Activated CD4-positive, alpha-beta T cell treated with anti-CD3 and anti-CD28 coated beads for 1 hour (primary cell): ENCODE data around the gene BRINP1.

Experiments
- DNase-seq: peaks from one replicate; pipeline ENCODE4 v3.0.0-alpha.2; 2020

The BRINP1 gene

DNA sequence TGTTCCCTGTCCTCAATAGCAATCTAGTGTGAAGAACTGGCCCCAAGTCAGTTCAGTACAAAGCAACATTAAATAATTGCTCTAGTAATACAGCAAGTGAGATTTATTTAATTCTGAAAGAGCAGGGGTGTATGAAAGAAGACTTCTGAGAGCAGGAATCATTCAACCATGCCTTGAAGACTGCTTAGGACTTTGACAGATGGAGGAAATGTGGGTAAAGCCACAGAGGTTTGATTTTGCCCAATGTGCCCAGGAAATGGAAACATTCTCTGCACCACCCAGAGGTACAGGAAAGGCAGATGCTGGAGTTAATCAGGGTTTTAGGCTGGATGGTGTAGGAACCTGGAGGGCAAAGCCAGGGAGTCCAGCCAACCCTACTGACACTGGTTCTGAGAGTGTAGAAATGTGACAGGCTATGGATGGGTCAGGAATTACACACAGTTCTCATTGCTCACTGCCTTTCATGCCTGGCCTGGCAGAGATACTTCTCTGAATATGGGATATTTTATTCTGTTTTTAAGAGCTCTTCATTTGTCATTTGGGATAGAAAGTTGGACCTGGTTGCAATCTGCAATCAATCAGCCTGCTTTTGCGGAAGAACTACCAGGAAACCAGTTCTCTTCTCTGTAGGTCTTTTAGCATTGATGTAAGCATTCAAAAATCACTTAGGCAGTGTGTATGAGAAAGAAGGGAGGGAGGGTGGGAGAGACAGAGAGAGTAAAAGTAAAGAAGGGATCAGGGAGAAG lies 88.3 kb downstream of the BRINP1 start:
- DNase-seq: no peak

DNA sequence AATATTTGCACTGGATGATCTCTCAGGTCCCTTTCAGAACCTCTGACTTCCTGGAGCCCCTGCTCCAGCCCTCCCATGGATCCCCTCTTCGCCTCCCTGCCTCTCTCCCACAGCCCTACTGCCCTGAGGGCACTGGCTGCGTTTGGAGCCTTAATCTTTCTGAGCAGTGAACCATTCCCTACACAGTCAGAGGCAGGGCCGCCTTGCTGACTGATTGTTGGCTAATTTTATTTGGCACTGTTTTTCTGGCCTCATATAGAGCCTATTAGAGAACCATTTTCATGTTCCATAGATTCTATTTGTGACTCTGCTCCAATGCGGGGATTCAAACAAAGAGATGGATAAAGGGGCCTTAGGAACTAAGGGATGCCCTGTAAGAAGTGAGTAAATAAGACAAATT lies 91.1 kb downstream of the BRINP1 start:
- DNase-seq: no peak

DNA sequence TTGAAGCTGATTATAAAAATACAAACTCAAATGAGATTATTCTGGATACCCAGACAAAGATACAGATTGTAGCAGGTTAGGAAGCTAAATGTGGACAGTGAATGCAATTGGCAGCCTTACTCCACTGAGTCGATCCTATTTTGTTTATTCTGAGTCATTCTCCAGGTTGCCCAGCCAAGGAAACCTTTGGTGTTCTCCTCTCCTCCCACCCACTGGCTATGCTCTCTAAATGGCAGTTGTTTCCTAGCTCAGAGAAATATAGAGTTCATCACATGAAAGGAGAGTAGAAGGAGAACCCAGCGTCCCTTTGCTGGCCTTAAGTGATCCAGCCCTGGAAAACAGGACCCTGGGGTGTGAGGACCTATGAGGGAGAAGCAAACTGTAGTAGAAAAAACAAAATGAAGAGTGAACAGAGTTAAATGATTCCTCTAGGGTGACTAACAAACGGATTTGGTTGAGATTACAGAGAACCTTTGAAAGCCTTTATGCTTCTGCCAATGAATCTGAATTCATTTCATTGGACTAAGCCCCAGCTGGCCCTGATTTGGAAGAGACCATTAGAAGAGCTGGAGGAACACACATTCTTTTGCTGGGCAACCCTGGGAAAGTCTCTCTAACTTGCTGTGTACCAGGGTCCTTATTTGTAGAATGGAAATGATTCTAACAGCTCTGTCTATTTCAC lies 95.1 kb downstream of the BRINP1 start:
- DNase-seq: no peak

DNA sequence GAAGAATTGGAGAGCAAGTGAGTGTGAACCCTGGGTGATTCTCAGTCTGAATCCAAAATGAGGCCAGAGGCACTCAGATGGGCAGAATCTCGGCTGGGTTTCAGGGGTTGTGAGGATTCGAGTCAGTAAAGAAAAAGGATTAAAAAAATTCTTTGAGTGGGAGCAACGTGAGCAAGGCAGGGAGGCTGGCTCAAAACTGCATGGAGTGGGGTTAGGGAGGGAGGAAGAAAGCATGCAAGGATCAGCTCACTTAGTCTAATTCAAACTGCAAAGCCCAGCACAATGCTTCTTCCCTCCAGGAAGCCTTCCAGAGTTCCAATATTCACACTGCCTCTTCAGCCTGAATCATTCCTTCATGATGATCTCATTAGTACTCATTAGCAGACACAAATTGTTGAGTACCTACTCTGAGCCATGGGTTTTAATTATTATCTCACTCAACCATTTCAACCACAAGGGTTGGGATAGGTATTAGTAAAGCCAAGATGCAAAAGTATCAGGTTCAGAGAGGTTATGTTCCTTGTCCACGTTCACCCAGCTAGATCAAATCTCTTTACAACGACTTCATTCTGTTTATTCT lies 95.8 kb downstream of the BRINP1 start:
- DNase-seq: no peak

DNA sequence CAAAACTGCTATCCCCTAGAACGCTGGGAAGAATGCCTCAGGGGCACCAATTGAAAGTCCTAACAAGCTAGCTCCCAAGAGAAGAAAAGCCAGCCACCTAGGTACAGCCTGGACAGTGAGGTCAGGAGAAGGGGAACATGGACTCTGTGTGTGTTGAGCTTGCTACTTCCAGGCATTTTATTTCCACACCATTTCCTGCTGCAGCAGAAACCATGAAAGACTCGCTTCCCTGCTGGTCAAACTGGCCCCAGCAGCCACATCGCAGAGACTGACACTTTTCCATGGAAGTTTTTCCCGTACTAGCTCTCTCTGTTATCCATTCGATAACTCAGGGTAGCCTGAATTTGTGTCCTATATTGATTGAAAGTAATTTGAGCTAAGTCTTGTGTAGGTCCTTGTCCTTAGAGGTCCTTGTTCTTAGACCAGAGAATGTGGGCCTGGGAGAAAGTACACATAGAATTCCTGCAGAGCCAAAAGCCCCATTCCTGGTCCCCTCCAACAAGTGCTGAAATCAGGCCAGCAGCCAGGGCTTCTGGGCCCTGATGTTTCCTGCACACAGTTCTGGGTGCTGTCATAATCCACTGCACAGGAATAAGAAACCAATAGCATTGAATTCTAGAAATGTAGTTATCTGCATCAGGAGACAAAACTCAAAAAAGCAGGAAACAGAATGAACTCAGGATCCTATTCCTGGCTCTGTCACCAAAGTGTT lies 96.6 kb downstream of the BRINP1 start:
- no peak for DNase-seq

DNA sequence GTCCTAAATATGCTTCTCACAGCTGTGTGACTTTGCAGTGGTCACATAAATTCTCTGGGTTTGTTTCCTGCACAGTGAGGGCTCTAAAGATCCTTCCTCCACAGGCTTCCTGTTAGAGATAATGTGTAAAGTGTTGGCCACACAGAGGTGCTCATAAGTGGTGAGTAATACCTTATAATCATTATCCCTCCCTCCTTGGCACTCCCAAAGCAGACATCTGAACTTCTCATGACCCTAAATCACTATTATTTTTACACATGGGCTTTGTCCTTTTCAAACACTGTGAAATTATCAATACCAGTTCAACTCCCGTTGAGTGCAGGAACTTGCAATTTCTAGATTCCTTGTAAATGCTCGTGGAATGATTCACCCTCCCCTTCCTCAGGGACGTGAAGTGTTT lies 100.2 kb downstream of the BRINP1 start:
- no peak for DNase-seq

DNA sequence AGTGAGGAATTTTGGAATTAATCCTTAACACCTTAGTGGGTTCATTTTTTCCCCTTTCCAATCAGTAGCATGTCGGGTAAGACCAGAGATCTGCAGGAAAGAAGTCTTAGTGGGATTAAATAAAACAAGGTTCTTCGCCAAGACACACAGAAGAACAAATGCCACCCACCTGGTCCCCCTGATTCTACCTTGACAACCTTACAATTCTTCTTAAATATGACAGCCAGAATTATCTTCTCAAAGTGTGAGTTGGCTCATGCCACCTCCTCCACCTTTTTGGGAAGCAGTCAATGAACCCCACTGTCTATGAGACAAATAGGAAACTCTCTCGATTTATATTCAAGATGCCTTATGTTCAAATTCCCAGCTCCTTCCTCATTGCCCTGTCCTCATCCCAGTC lies 105.1 kb downstream of the BRINP1 start:
- DNase-seq: no peak

DNA sequence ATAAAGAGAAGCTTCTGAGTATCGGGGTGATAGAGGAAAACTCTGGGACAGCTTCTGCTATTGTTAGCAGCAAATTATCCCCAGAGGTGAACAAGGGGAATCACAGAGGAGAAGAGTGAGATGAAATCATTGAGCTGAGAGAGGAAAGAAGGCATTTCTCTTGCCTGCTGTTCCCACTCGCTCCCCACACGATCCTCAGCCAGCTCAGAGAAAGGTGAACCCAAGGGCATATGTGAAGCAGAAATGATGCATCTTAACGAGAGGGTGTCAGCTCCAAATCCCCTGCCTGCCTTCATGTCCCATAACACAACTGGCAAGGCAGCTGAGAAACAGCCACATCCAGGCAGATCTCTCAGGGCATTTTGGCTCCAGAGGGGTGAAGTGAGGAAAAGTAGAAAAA lies 111.6 kb downstream of the BRINP1 start:
- no peak for DNase-seq

DNA sequence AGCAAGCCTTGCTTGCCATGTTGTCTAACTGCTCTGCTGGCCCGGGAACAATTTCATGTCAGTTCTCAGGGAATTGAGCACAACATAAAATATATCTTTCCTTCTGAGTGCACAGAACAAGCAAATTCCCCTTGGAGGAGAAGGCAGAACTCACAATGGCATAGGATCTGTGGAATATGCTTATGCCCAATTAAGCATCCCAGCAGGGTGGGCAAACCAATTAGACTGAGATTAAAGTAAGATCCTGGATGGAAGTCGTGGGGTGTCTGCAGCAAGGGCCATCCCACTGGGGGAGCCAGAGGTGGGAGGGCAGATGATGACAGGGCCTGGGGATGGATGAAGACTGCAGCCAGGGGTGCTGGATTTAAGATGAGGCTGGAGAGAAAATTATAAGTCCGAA lies 114.1 kb downstream of the BRINP1 start:
- no peak for DNase-seq

DNA sequence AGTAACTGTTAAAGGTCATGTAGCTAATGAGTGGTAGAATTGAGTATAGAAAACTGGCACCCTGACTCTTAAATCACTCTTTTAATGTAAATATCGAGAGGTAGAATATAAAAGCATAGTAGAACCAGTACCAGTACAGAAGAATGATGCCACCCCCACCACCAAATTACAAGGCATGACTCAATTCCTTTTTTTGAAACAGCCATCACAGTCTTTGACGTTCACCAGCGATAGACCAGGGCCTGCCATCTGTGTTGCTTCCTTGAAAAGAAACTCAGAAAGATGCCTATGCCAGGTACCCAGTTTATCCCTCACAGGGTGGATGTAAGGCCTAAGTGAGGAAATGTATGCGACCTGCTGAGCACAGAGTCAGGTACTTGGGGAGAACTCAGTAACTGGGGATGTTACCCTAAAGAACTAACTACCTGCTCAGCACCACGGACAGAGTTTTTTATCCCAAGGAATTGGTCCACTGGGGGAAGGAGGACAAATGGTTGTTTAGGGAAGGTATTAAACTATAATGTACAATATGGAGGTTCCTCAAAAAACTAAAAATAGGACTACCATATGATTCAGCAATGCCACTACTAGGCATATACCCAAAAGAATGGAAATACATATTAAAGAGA lies 116.5 kb downstream of the BRINP1 start:
- DNase-seq: no peak

DNA sequence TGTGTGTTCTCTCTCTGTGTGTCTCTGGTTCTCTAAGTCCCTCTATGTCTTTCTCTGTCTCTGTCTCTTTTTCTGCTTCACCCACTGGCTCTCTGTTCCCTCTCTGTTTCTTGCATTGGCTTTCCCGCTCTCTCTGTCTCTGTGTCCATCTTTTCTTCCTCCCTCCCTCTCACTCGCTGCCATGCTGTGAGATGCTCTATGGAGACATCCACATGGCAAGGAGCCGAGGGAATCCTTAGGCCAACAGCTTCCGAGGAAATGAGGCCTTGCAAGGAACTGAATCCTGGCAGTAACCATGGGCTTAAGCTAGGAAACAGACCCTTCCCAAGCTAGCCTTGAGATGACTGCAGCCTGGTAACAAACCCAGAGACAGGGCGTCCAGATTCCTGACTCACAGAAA lies 117.3 kb downstream of the BRINP1 start:
- no peak for DNase-seq

DNA sequence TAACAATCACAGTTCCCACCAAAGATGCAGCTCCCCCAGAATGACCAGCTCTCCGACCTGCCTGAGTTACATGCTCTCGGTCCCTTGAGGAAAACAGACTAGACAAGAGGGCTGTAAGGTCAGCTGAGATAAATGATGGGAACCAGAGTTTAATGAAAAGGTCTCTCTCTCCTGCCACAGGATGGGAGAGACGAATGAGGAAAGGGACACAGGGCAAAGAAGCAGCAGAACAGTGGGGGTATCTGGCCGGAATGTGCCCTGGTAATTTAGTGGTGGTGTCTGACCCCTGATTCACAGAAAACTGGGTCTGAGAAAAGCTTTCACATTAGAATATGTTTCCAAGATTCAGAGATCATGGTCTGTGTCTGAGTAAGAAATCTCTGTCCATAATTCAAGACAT lies 118.5 kb downstream of the BRINP1 start:
- DNase-seq: no peak

DNA sequence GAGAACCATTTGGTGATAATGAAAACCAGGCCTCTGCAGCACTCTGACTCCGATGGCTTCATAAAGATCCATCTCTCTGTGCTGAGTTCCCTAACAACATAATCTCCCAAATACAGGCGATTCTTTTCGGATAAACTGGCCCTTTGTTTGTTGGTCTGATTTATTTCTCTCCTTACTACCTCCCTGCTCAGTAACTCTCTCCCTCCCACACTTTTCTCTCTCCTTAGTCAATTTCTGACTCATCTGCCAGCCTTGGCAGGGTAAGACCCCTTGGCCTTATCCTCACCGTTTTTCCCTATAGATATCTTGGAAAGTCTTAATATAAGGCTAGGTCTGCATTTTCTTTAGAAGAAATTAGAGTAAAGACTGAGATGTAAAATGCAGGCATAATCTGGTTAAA lies 128.7 kb downstream of the BRINP1 start:
- no peak for DNase-seq

DNA sequence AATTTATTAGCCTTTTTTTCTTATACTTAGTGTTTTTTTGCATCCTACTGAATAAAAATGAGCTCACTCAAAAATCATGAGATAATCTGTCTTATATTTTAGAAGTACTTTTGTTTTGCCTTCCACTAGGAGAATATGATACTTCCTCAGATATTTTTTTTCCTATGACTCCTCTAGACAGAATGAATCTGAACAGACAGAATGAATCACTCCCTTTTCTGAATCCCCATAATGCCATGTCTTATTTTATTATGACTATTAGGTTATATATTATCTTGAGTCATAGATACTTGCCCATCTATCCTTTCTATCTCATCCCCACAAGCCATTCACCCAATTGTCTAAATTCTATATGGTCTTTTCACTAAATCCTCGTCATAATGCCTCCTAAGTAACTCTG lies 134.6 kb downstream of the BRINP1 start:
- no peak for DNase-seq

DNA sequence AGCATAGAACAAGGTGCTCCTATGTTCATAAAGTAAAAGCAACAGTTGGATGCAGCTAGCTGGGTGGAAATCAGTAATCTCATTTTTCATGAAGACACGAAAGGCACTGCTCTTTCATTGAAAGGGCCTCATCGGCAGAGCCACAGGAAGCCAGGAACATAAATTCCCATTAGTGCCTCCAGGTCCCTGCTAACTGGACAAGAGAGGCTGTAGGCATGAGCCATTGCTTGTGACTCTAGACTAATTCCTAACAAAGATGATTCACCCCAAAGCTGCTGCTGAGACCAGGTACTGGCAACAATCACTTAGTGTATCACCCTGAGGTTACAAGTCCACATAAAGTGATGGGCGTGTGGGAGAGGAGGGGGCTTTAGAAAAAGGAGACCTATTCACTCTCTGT lies 141.8 kb downstream of the BRINP1 start:
- no peak for DNase-seq

DNA sequence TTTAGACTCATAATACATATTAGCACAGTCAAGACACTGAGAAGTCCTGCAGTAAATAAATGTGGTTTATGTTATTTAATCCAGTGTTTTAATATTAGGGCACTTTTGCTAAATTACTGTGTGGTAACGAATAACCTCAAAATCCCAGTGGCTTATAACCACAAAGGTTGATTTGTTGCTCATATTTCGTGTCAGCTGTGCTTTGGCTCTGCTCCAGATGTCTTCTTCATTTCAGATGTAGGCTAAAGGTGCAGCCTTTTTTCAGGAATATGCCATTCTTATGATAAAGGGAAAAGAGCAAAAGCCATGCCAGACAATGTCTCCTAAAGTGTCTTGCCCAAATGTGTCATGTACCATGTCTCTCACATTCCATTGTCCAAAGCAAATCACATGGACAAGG lies 144.8 kb downstream of the BRINP1 start:
- DNase-seq: no peak

DNA sequence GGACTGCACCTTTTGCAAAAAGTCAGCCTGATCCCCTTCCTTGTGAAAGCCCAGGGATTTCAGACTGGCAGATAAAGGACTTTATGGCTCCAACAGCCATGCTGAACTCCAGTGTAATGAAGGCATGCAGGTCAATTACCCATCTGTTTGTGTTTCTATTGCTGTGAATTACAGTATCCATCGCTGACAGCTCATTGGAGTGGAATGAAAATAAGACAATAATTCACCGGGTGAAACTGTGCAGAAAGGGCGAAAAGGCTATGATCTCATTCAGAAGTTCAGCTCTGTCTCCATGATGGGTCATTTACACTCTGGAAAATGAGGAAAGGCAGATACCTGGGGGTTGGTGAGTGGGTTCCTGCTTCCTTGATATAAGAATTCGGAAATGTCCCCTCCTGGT lies 148.0 kb downstream of the BRINP1 start:
- no peak for DNase-seq

DNA sequence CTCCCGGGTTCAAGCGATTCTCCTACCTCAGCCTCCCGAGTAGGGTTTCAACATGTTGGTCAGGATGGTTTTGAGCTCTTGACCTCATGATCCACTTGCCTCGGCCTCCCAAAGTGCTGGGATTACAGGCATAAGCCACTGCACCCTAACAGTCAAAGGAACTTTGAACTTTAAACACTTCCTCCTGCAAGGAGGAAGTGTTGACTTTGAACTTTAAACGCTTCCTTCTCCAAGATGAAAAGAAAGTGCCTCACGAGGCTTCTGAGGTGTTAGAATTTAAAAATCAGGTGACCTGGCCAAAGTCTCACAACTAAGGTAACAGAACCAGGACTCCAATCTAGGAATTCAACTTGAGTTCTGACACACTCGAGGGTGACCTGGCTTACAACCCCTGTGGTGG lies 150.9 kb downstream of the BRINP1 start:
- no peak for DNase-seq

DNA sequence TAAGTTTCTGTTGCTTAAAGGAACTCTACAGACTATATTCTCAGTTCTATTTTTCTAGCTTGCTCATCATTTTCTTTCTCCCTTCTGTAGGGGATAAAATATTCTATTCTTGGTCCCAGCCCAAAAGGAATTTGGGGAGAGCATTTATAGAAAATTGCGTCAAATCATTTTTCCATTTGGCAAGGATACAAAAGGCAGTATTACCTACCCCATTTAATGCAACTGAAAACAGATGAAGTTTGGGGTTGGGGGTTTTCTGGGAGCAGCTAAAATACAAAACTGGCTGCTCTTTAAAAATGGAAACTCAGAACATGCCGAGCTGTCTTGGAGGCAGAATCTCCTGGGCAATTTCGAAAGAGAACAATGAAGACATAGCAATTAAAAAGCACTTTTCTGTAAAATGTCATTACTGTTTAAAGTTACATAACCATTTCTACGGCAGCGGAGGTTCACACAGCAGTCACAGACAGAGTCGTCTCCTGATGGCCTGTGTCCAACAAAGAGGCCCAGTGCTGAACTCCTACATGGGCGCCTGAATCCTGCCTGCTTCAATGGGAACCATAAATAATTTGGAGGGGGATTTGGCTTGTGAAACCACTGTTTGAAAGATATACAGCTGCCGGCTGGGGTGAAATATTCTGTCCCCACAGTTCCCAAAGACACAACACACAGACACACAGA lies 152.4 kb downstream of the BRINP1 start:
- no peak for DNase-seq

DNA sequence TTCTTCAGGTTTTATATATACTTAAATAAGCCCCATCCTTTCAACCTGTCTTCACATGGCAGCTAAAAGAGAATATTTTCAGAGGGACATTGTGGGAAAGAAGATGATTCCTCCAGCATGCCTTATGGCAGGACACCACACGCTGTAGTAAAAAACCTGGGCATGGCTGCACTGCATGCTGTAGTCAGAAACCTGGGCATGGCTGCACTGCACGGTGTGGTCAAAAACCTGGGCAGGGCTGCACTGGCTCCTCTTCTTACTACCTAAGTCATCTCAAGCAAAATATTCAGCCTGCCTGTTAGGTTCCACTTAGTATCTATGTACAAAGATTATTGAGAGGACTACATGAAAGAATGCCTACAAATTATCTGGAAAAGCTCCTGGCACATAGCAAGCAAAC lies 153.6 kb downstream of the BRINP1 start:
- DNase-seq: no peak

DNA sequence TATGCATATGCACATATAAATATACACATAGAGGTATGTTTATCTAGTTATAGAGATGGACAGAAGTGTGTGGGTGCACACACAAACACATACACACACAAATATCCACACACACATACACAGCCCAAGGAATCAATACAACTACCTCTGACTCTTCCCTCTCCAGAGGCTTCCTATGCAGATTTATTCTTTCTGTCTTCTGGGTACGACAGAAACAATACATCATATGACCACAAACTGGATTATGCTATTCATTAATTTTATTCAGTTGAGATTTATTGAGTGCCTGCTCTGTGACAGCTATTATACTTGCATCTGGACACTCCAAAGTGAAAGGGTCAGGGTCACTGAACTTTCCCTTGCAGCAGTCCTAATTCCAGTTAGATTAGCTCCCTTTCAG lies 155.8 kb downstream of the BRINP1 start:
- no peak for DNase-seq

DNA sequence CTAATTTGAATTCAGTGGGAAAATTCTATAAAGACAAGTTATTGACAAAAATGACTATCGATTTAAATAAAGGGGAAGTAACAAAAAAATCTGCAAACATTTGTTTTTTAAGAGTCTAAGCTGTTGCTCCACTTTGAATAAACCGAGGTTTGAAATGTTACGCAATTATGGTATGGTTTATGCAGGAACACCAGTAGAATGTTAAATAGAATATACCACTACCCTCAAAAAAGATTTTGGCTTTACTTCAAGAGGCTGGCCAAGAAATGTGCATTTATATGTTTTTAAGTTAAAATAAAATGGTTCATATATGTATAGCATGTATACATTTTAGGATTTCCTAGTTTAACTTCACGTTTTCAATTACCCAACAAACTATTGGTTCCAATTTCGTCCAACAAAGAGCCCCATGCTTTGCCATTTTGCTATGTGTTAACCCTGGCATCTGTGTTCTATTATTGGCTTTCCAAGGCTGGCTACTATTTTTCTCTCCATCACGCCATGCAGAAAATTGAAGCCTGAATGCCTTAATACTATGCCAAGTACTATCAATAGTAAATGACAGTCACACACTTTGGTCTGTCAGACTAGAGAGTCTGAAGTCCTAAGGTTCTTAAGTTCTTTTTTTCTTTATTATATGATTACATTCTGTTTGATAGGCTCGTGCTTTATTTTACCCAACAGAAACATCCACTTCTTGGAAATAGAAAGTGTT lies 171.2 kb downstream of the BRINP1 start:
- DNase-seq: no peak
